CD4-positive, alpha-beta memory T cell (primary cell): ENCODE measurements around the gene RNF168. TPM values are rescaled to one million over a fixed set of nuclear protein-coding genes. Genes with fewer than 3 reads are reported as not detected.
A peak's percentile ranks its signal among the peaks of the same experiment; 100 is the strongest.

Experiments
- CTCF ChIA-PET: fragments of 350-600 bp; sonication (Branson Sonifier 250); formaldehyde crosslinking; loops from one replicate; lab custom pipeline; 2021; ENCODE audit warnings: inconsistent platforms; ENCODE audit not compliant: partially characterized antibody; lab: Charles Lee
- POLR2A ChIA-PET: fragments of 350-600 bp; sonication (Branson Sonifier 250); formaldehyde crosslinking; loops from one replicate; lab custom pipeline; 2021; ENCODE audit not compliant: partially characterized antibody; lab: Charles Lee
- DNase-seq, 5 donors: peaks; one replicate each; pipeline versions ENCODE4 v3.0.0 to v3.0.0-alpha.2; 2020 to 2022; ENCODE audit warnings: mixed read lengths in 1 of 5
- H3K27ac ChIP-seq: one replicate; pipeline ENCODE4 v1.7.0; 2013; ENCODE audit warnings: low read depth, low read length
- H3K27me3 ChIP-seq: 2 replicates; pipeline ENCODE4 v1.7.0; 2013; ENCODE audit warnings: mild to moderate bottlenecking, low read length, moderate library complexity; ENCODE audit not compliant: insufficient read depth
- H3K36me3 ChIP-seq: 2 replicates; pipeline ENCODE4 v1.7.0; 2013; ENCODE audit warnings: mild to moderate bottlenecking, low read length, moderate library complexity; ENCODE audit not compliant: insufficient read depth
- H3K4me1 ChIP-seq: 2 replicates; pipeline ENCODE4 v1.7.0; 2013; ENCODE audit warnings: mild to moderate bottlenecking, low read length, moderate library complexity; ENCODE audit not compliant: insufficient read depth
- H3K4me3 ChIP-seq, 2 donors: one replicate each; pipeline ENCODE4 v1.7.0; 2013; ENCODE audit warnings: low read length in 2 of 2, mild to moderate bottlenecking in 1 of 2
- H3K9me3 ChIP-seq, 2 donors: one replicate each; pipeline ENCODE4 v1.7.0; 2013; ENCODE audit warnings: low read length in 2 of 2, control low read depth in 1 of 2; ENCODE audit not compliant: control insufficient read depth in 1 of 2
- H3K27ac Mint-ChIP-seq, 7 donors: one replicate each; pipeline ENCODE4 v1.8.0; 2020 to 2021; ENCODE audit warnings: mixed read lengths in 7 of 7, mild to moderate bottlenecking in 6 of 7, inconsistent platforms in 3 of 7, moderate library complexity in 3 of 7
- H3K27me3 Mint-ChIP-seq, 2 donors: one replicate each; pipeline ENCODE4 v1.8.0; 2020 to 2021; ENCODE audit warnings: mixed read lengths in 2 of 2
- H3K36me3 Mint-ChIP-seq, 2 donors: one replicate each; pipeline ENCODE4 v1.8.0; 2020 to 2021; ENCODE audit warnings: mixed read lengths in 2 of 2, inconsistent platforms in 1 of 2, mild to moderate bottlenecking in 1 of 2
- H3K4me1 Mint-ChIP-seq, 4 donors: one replicate each; pipeline ENCODE4 v1.8.0; 2020 to 2021; ENCODE audit warnings: mixed read lengths in 4 of 4, mild to moderate bottlenecking in 1 of 4
- H3K4me3 Mint-ChIP-seq, 8 donors: one replicate each; pipeline ENCODE4 v1.8.0; 2020 to 2021; ENCODE audit warnings: mixed read lengths in 8 of 8, mild to moderate bottlenecking in 7 of 8, moderate library complexity in 6 of 8, inconsistent platforms in 3 of 8
- H3K9me3 Mint-ChIP-seq, 8 donors: one replicate each; pipeline ENCODE4 v1.8.0; 2020 to 2021; ENCODE audit warnings: mixed read lengths in 8 of 8, mild to moderate bottlenecking in 5 of 8, inconsistent platforms in 3 of 8, moderate library complexity in 1 of 8
- intact Hi-C: fragments of 100-400 bp; cut with micrococcal nuclease; formaldehyde crosslinking; loops from one replicate; pipeline ENCODE4 v1.15.1; 2023
- polyA plus RNA-seq, 2 donors: library from polyadenylated mRNA; unstranded; fragments of 300-500 nt; fragmentation: Illumina TruSeq; gene quantifications; one replicate each; pipeline ENCODE4 v1.2.3, GENCODE V29; 2021
- total RNA-seq, 2 experiments: library from RNA; stranded (reverse); gene quantifications; one replicate each; pipeline ENCODE4 v1.2.3, GENCODE V29; 2021

Gene RNF168
- total and polyA plus RNA-seq, 4 experiments from 2014 or later, result 6.0 to 76.4 (median 44.3) TPM

- no peak for DNase-seq
Measured at GRCh38 chr3:196499807-196500524, 3.6 kb downstream of the RNF168 start.

GRCh38 chr3:196499061-196499460, 4.5 kb downstream of the RNF168 start:
- peaks cover 27 to 47% of the 10 kb centered on the region in 2 donors for H3K36me3 Mint-ChIP-seq

More at GRCh38 chr3:196499807-196500524, 3.6 kb downstream of the RNF168 start:
- H3K4me1 Mint-ChIP-seq, result peaks cover 35 to 79% (median 52%) of the 10 kb centered on the region in 4 donors
- no peaks in the 10 kb centered on the region for H3K9me3 ChIP-seq
- H3K27ac ChIP-seq, result no peak overlapping the region
- H3K4me3 Mint-ChIP-seq, result peak overlapping the region; percentile 97 to 100 (median 98)
- H3K36me3 Mint-ChIP-seq, result peaks cover 25 to 47% of the 10 kb centered on the region in 2 donors
- H3K36me3 ChIP-seq, result no peaks in the 10 kb centered on the region
- no peaks in the 10 kb centered on the region for H3K27me3 Mint-ChIP-seq
- ChIA-PET POLR2A (no interaction called here), CTCF (interaction anchor here (2.5 to 3.1 kb wide), 2 partner anchors 13 to 23 kb away, joined by 5 to 14 read pairs; no protein-coding TSS in a partner anchor)
- H3K4me1 ChIP-seq, result peaks cover 35% of the 10 kb centered on the region
- peak overlapping the region in 1 of 2 donors; percentile 79 for H3K4me3 ChIP-seq
- H3K9me3 Mint-ChIP-seq, result no peaks in the 10 kb centered on the region
- no peaks in the 10 kb centered on the region for H3K27me3 ChIP-seq
- intact Hi-C loops, result loop anchor here (5.0 kb wide), 1 partner anchor 418 kb away; the partner anchor contains the start of gene TFRC
- H3K27ac Mint-ChIP-seq, result peak overlapping the region in 6 of 7 donors; percentile 13 to 97 (median 64)

GRCh38 chr3:196498297-196498696, 5.3 kb downstream of the RNF168 start:
- CTCF ChIA-PET, result interaction anchor here (0.7 kb wide), 1 partner anchor 85 kb away, joined by 3 read pairs; no protein-coding TSS in a partner anchor
- Mint-ChIP-seq H3K27me3 (no peaks in the 10 kb centered on the region), H3K4me3 (peak overlapping the region in 6 of 8 donors; percentile 1 to 69 (median 22)), H3K36me3 (peaks cover 27 to 45% of the 10 kb centered on the region in 2 donors), H3K27ac (peak overlapping the region in 4 of 7 donors; percentile 1 to 97 (median 48)), H3K9me3 (no peaks in the 10 kb centered on the region), H3K4me1 (peaks cover 37 to 75% (median 54%) of the 10 kb centered on the region in 4 donors)
- no peaks in the 10 kb centered on the region for H3K9me3 ChIP-seq
- H3K27ac ChIP-seq, result no peak overlapping the region
- POLR2A ChIA-PET, result interaction anchor here (1.0 kb wide), 1 partner anchor 30 kb away, joined by 5 read pairs; no protein-coding TSS in a partner anchor
- H3K4me1 ChIP-seq, result peaks cover 36% of the 10 kb centered on the region
- H3K4me3 ChIP-seq, result no peak overlapping the region
- no peaks in the 10 kb centered on the region for H3K36me3 ChIP-seq
- DNase-seq, result no peak
- H3K27me3 ChIP-seq, result no peaks in the 10 kb centered on the region
- intact Hi-C loops, result no loop called here

More at GRCh38 chr3:196499061-196499460, 4.5 kb downstream of the RNF168 start:
- peak overlapping the region in 3 of 7 donors; percentile 41 to 97 (median 48) for H3K27ac Mint-ChIP-seq
- DNase-seq, result no peak
- Histone ChIP-seq H3K27ac (no peak overlapping the region), H3K4me1 (peaks cover 35% of the 10 kb centered on the region), H3K9me3 (no peaks in the 10 kb centered on the region), H3K36me3 (no peaks in the 10 kb centered on the region), H3K27me3 (no peaks in the 10 kb centered on the region), H3K4me3 (no peak overlapping the region)
- ChIA-PET CTCF (interaction anchor here (0.7 kb wide), 1 partner anchor 85 kb away, joined by 3 read pairs; no protein-coding TSS in a partner anchor), POLR2A (no interaction called here)
- H3K27me3 Mint-ChIP-seq, result no peaks in the 10 kb centered on the region
- intact Hi-C loops, result no loop called here
- H3K4me3 Mint-ChIP-seq, result peak overlapping the region; percentile 23 to 100 (median 98)
- H3K9me3 Mint-ChIP-seq, result no peaks in the 10 kb centered on the region
- H3K4me1 Mint-ChIP-seq, result peaks cover 37 to 75% (median 54%) of the 10 kb centered on the region in 4 donors

GRCh38 chr3:196496183-196496582, 7.4 kb downstream of the RNF168 start:
- Mint-ChIP-seq H3K36me3 (peaks cover 30 to 36% of the 10 kb centered on the region in 2 donors), H3K9me3 (no peaks in the 10 kb centered on the region), H3K27me3 (no peaks in the 10 kb centered on the region), H3K4me1 (peaks cover 41 to 81% (median 57%) of the 10 kb centered on the region in 4 donors), H3K27ac (peak overlapping the region in 1 of 7 donors; percentile 1), H3K4me3 (no peak overlapping the region)
- ChIA-PET CTCF (no interaction called here), POLR2A (no interaction called here)
- H3K9me3 ChIP-seq, result no peaks in the 10 kb centered on the region
- no peaks in the 10 kb centered on the region for H3K27me3 ChIP-seq
- no peaks in the 10 kb centered on the region for H3K36me3 ChIP-seq
- H3K27ac ChIP-seq, result no peak overlapping the region
- peaks cover 41% of the 10 kb centered on the region for H3K4me1 ChIP-seq
- intact Hi-C loops, result no loop called here
- H3K4me3 ChIP-seq, result no peak overlapping the region
- no peak for DNase-seq

- Histone ChIP-seq H3K27me3 (no peaks in the 10 kb centered on the region), H3K9me3 (no peaks in the 10 kb centered on the region), H3K4me3 (no peak overlapping the region), H3K4me1 (peaks cover 29% of the 10 kb centered on the region), H3K36me3 (no peaks in the 10 kb centered on the region), H3K27ac (no peak overlapping the region)
- Mint-ChIP-seq H3K27me3 (no peaks in the 10 kb centered on the region), H3K9me3 (no peaks in the 10 kb centered on the region), H3K27ac (no peak overlapping the region), H3K36me3 (peaks cover 20 to 33% of the 10 kb centered on the region in 2 donors), H3K4me1 (peaks cover 28 to 70% (median 45%) of the 10 kb centered on the region in 4 donors), H3K4me3 (no peak overlapping the region)
- DNase-seq, result no peak
- ChIA-PET POLR2A (no interaction called here), CTCF (interaction anchor here (0.7 to 2.4 kb wide), 3 partner anchors 29 to 97 kb away, joined by 3 to 9 read pairs (median 7); no protein-coding TSS in a partner anchor)
- intact Hi-C loops, result no loop called here
Measured at GRCh38 chr3:196493292-196493691, 10.3 kb downstream of the RNF168 start.

GRCh38 chr3:196492080-196492479, 11.5 kb downstream of the RNF168 start:
- Histone ChIP-seq H3K4me3 (no peak overlapping the region), H3K36me3 (peaks cover 9% of the 10 kb centered on the region), H3K27ac (no peak overlapping the region), H3K9me3 (no peaks in the 10 kb centered on the region), H3K27me3 (no peaks in the 10 kb centered on the region), H3K4me1 (peaks cover 18% of the 10 kb centered on the region)
- H3K27ac Mint-ChIP-seq, result peak overlapping the region in 1 of 7 donors; percentile 12
- ChIA-PET POLR2A (interaction anchor here (1.2 kb wide), 1 partner anchor 10 kb away, joined by 3 read pairs; no protein-coding TSS in a partner anchor), CTCF (interaction anchor here (0.6 to 1.1 kb wide), 2 partner anchors 25 to 37 kb away, joined by 4 to 6 read pairs; no protein-coding TSS in a partner anchor)
- no peaks in the 10 kb centered on the region for H3K27me3 Mint-ChIP-seq
- peaks cover 27 to 64% (median 39%) of the 10 kb centered on the region in 4 donors for H3K4me1 Mint-ChIP-seq
- H3K9me3 Mint-ChIP-seq, result no peaks in the 10 kb centered on the region
- peaks cover 21 to 36% of the 10 kb centered on the region in 2 donors for H3K36me3 Mint-ChIP-seq
- H3K4me3 Mint-ChIP-seq, result no peak overlapping the region
- intact Hi-C loops, result no loop called here
- no peak for DNase-seq

GRCh38 chr3:196489747-196490146, 13.8 kb downstream of the RNF168 start:
- intact Hi-C loops, result no loop called here
- Histone ChIP-seq H3K27me3 (no peaks in the 10 kb centered on the region), H3K9me3 (no peaks in the 10 kb centered on the region), H3K4me1 (peaks cover 16% of the 10 kb centered on the region), H3K4me3 (no peak overlapping the region), H3K36me3 (peaks cover 30% of the 10 kb centered on the region), H3K27ac (no peak overlapping the region)
- H3K27me3 Mint-ChIP-seq, result no peaks in the 10 kb centered on the region
- peaks cover 17 to 46% (median 23%) of the 10 kb centered on the region in 4 donors for H3K4me1 Mint-ChIP-seq
- no peaks in the 10 kb centered on the region for H3K9me3 Mint-ChIP-seq
- H3K27ac Mint-ChIP-seq, result peak overlapping the region in 2 of 7 donors; percentile 14 to 71
- ChIA-PET POLR2A (no interaction called here), CTCF (interaction anchor here (6.9 kb wide), 1 partner anchor 33 kb away, joined by 74 read pairs; no protein-coding TSS in a partner anchor)
- H3K36me3 Mint-ChIP-seq, result peaks cover 20 to 40% of the 10 kb centered on the region in 2 donors
- H3K4me3 Mint-ChIP-seq, result no peak overlapping the region
- DNase-seq, result no peak
